Fibroblast of skin of right biceps (primary cell): ENCODE measurements around the gene TNC.
A peak's percentile ranks its signal among the peaks of the same experiment; 100 is the strongest.

Experiments used
- DNase-seq: peaks from one replicate; pipeline ENCODE4 v3.0.0-alpha.2; 2013

Gene TNC

GRCh38 chr9:115002371-115003120, 115.4 kb downstream of the TNC start:
- no peak for DNase-seq

GRCh38 chr9:115000217-115000639, 117.7 kb downstream of the TNC start:
- DNase-seq = peak; percentile 13

GRCh38 chr9:114998326-114998725, 119.6 kb downstream of the TNC start:
- no peak for DNase-seq

- DNase-seq = no peak
Measured at GRCh38 chr9:114995681-114996221, 122.2 kb downstream of the TNC start.

- no peak for DNase-seq
Measured at GRCh38 chr9:114994768-114995167, 123.2 kb downstream of the TNC start.

- no peak for DNase-seq
Measured at GRCh38 chr9:114991861-114992260, 126.1 kb downstream of the TNC start.

GRCh38 chr9:114990901-114991300, 127.1 kb downstream of the TNC start:
- DNase-seq = no peak

GRCh38 chr9:114989600-114990410, 128.2 kb downstream of the TNC start:
- DNase-seq = no peak

- DNase-seq = peak; percentile 22
Measured at GRCh38 chr9:114988962-114989599, 128.9 kb downstream of the TNC start.

- no peak for DNase-seq
Measured at GRCh38 chr9:114987116-114987515, 130.8 kb downstream of the TNC start.

GRCh38 chr9:114985959-114986501, 131.9 kb downstream of the TNC start:
- no peak for DNase-seq

- no peak for DNase-seq
Measured at GRCh38 chr9:114981063-114981462, 136.9 kb downstream of the TNC start.

GRCh38 chr9:114973216-114973615, 144.7 kb downstream of the TNC start:
- no peak for DNase-seq

GRCh38 chr9:114972510-114973136, 145.3 kb downstream of the TNC start:
- DNase-seq = no peak
